Esophagus squamous epithelium (tissue), 4 donors: ENCODE data around the gene RNASEH2C.

ENCODE experiments used
- POLR2A ChIP-seq, 4 donors: fragments of 450-650 bp; IDR thresholded peaks; one replicate each; pipeline ENCODE4 v1.6.1; 2017; ENCODE audit warnings: antibody characterized with exemption in 4 of 4, mild to moderate bottlenecking in 4 of 4, moderate library complexity in 3 of 4
- TF ChIP-seq, protein P1 (sequence below), 6 experiments: fragments of 450-650 bp in 4 of 6; fragments of 200-600 bp in 2 of 6; sonication (generic) in 2 of 6; IDR thresholded peaks; one replicate each; pipeline ENCODE4 v1.5.1; 2016 to 2019; ENCODE audit warnings: antibody characterized with exemption in 6 of 6, mild to moderate bottlenecking in 4 of 6, moderate library complexity in 4 of 6

DNA sequence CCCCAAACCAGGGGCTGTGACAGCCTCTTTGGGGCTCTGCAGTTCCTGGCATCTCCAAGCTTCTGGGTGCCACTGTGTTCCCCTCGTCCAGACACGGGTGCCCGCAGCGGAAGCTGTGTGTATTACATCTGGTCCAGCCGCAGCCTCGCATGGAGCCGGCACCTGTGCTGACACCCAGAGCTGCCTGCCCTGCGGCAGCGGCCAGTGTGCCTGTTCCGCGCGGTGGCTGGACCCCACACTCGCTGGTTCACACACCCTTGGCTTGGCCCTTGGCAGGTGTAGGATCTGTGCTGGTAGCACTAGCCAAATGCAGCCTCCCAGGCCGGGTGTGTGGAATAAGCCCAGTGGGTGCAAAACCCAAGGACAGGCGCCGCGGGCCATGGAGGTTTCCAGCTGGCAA is 24.5 kb upstream of the RNASEH2C start:
- TF ChIP-seq POLR2A (IDR thresholded peaks at IDR 0.05), result no peak
- TF ChIP-seq, protein P1, sequence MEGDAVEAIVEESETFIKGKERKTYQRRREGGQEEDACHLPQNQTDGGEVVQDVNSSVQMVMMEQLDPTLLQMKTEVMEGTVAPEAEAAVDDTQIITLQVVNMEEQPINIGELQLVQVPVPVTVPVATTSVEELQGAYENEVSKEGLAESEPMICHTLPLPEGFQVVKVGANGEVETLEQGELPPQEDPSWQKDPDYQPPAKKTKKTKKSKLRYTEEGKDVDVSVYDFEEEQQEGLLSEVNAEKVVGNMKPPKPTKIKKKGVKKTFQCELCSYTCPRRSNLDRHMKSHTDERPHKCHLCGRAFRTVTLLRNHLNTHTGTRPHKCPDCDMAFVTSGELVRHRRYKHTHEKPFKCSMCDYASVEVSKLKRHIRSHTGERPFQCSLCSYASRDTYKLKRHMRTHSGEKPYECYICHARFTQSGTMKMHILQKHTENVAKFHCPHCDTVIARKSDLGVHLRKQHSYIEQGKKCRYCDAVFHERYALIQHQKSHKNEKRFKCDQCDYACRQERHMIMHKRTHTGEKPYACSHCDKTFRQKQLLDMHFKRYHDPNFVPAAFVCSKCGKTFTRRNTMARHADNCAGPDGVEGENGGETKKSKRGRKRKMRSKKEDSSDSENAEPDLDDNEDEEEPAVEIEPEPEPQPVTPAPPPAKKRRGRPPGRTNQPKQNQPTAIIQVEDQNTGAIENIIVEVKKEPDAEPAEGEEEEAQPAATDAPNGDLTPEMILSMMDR (IDR thresholded peaks at IDR 0.05), result no peak
